ENCODE measurements around the gene OR8K3.

The OR8K3 gene

DNA sequence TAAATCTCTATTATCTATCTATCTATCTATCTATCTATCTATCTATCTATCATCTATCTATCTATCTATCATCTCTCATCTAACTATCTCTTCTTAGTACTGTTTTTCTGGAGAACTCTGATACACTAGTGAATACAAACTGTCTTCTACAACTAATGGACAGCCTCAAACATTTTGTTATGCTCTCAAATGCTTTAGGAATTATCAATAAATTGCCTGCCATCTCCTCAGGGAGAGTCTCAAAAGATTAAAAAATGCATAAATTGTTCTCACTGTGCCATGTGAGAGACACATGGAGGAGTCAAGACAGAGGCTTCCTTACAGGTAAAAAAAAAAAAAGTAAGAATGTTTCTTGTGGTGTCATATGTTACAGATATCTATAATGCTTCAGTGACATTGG lies at the start of gene OR8K3:
Gene OR8K3, plus strand, starts transcription at position 301 of the 400 bp plus-strand sequence. CDS start 3,163 bp downstream, outside the sequence.
- no peak for DNase-seq (ENCODE audit: low spot score)

- DNase-seq (ENCODE audit: low spot score) = no peak
Observed at GRCh38 chr11:56271092-56271491, 43.9 kb upstream of the OR8K3 start.

- DNase-seq (ENCODE audit: low spot score) = no peak
Observed at GRCh38 chr11:56273854-56274253, 41.1 kb upstream of the OR8K3 start, which contains the start of gene OR5T1. Gene OR5T1, plus strand, starts transcription at chr11:56274154. Its CDS starts 1,485 bp downstream, at chr11:56275639.

GRCh38 chr11:56292154-56292553 lies 22.8 kb upstream of the OR8K3 start, which contains the start of gene OR8H1:
Gene OR8H1, minus strand, starts transcription at chr11:56292254. Its CDS starts 1,192 bp downstream, at chr11:56291062.
- DNase-seq (ENCODE audit: low spot score) = no peak

DNA sequence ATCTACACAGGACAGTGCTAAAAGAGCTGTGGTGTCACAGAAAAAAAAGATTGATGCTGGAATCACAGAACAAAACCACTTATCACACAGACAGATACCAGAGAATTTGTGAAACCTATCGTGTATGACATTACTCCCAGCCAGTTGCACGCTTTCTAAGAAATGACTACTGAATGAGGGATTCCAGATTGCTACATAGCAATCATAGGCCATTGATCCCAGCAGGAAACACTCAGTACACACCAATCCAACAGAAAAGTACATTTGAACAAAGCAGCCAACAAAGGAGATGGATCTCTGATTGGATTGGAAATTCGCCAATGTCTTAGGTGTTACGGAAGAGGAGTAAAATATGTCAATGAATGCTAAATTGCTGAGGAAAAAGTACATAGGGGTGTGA lies 18.0 kb upstream of the OR8K3 start:
- no peak for DNase-seq (ENCODE audit: low spot score)

GRCh38 chr11:56307836-56308235 lies 7.1 kb upstream of the OR8K3 start:
- no peak for DNase-seq (ENCODE audit: low spot score)

DNA sequence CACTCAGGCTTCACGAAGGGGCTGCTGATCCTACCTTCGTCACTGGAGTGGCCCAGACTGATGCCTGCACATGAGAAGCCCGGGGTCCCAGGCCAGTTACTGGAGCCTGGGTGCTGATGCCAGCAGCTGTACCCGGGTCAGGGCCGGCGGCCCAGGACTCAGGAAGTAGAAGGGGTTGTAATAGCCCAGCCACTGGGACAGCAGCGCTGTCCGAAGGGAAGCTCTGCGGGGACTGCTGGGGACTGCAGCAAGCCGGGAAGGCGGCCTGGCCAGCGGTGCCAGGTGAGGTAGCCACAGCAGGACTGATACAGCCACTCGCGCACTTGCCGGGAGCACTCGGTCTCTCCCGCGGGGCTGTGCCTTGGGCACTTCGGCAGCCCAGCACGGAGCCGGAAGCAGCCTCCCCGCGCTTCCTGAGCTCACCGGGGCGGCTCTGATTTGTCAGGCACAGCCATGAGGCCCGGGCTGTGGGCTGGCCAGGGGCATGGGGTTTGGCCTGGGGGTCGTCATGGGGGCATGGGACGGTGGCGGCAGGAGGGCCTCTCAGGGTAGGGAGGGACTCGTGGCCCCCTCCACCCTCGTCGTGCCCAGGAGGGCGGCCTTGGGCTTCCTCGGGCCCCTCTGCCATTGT lies 17.0 kb downstream of the OR8K3 start:
- peak; percentile 1 for DNase-seq (ENCODE audit: low spot score)

DNA sequence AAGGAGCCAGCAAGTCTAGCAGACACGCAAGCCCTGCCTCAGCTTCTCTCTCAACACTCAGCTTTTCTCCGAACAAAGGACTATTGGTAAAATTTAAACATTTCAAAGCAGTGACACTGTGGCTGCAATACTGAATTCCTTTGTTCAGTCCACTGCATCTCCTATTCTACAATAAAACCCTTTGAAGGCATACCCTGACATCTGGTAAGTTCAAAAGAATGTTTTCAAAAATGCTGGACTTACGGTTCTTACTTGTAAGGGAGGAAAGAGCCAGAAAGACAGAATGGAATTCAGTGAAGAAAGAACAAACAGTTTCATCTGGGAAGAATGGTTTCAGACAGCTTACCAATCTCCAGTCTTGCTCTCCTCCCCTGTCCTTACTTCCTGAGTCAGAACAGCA lies 18.2 kb downstream of the OR8K3 start:
- DNase-seq (ENCODE audit: low spot score) = no peak

GRCh38 chr11:56340289-56340688 lies 25.3 kb downstream of the OR8K3 start:
- DNase-seq (ENCODE audit: low spot score) = no peak

DNA sequence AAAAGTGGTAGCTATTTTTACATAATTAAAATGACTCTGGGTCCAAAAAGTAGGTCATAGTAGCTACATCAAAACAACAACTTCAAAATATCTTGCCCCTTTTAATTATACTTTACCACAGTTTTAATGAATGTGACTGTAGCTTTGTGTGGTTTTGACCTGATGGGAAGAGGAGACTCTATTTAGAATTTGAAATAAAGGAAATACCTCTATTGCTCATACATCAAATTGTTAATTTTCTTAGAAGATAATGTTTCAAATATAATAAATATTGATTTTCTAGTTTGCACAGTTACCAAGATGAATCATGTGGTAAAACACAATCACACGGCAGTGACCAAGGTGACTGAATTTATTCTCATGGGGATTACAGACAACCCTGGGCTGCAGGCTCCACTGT lies 30.8 kb downstream of the OR8K3 start, which contains the start of gene OR8K1:
Gene OR8K1, plus strand, starts transcription at position 301 of the 400 bp plus-strand sequence. Its CDS starts 0 bp downstream, at position 301.
- DNase-seq (ENCODE audit: low spot score) = no peak

- DNase-seq (ENCODE audit: low spot score) = no peak
Observed at GRCh38 chr11:56353991-56354390, 39.0 kb downstream of the OR8K3 start, which contains the start of gene OR8J1. Gene OR8J1, plus strand, starts transcription at chr11:56354291. Its CDS starts 5,956 bp downstream, at chr11:56360247.

Data from GM03348 (cell line).